WTC11 (cell line): ENCODE data around the gene CIDEB. TPM values are rescaled to one million over a fixed set of nuclear protein-coding genes. Genes with fewer than 3 reads are reported as not detected.

ENCODE experiments used
- ATAC-seq: fragments of 200-7000 bp; cut with Tn5 transposase; 2 replicates; pipeline ENCODE4 v1.10.0; 2021; ENCODE audit warnings: mild to moderate bottlenecking, moderate library complexity
- CTCF ChIA-PET: fragments of 300-600 bp; sonication (Branson Sonifier 250); formaldehyde crosslinking; loops from one replicate; lab custom pipeline; 2021; ENCODE audit warnings: antibody characterized with exemption; lab: Charles Lee
- POLR2A ChIA-PET: fragments of 350-600 bp; sonication (Branson Sonifier 250); formaldehyde crosslinking; loops from one replicate; lab custom pipeline; 2021; ENCODE audit warnings: antibody characterized with exemption; lab: Charles Lee
- DNase-seq: peaks from one replicate; pipeline ENCODE4 v3.0.0; 2021; ENCODE audit warnings: low spot score
- H3K27ac Mint-ChIP-seq: 2 replicates; pipeline ENCODE4 v1.8.0; 2021; ENCODE audit warnings: mixed read lengths
- H3K27me3 Mint-ChIP-seq: 2 replicates; pipeline ENCODE4 v1.8.0; 2021; ENCODE audit warnings: low read depth, mild to moderate bottlenecking, moderate library complexity, mixed read lengths
- H3K36me3 Mint-ChIP-seq: 2 replicates; pipeline ENCODE4 v1.8.0; 2021; ENCODE audit warnings: mixed read lengths
- H3K4me1 Mint-ChIP-seq: 2 replicates; pipeline ENCODE4 v1.8.0; 2022; ENCODE audit warnings: mixed read lengths
- H3K4me3 Mint-ChIP-seq: 2 replicates; pipeline ENCODE4 v1.8.0; 2021; ENCODE audit warnings: mild to moderate bottlenecking, moderate library complexity, mixed read lengths
- H3K9me3 Mint-ChIP-seq: 2 replicates; pipeline ENCODE4 v1.8.0; 2021; ENCODE audit warnings: mixed read lengths
- CBFB ChIP-seq: sonication (generic); formaldehyde crosslinking; IDR thresholded peaks from 2 replicates; pipeline ENCODE4 v1.8.1; 2022; ENCODE audit warnings: mild to moderate bottlenecking, low read depth, missing genetic modification reagents
- ELF4 ChIP-seq: sonication (generic); formaldehyde crosslinking; IDR thresholded peaks from 2 replicates; pipeline ENCODE4 v1.8.1; 2022; ENCODE audit warnings: low read depth, mild to moderate bottlenecking, moderate library complexity, missing genetic modification reagents
- EMX1 ChIP-seq: fragments of 250-450 bp; sonication (Bioruptor Pico); IDR thresholded peaks from 2 replicates; pipeline ENCODE4 v1.8.0; 2021; ENCODE audit warnings: mild to moderate bottlenecking
- ETV6 ChIP-seq: sonication (generic); formaldehyde crosslinking; IDR thresholded peaks from 2 replicates; pipeline ENCODE4 v1.8.1; 2022; ENCODE audit warnings: mild to moderate bottlenecking, missing genetic modification reagents
- GABPB1 ChIP-seq: sonication (generic); formaldehyde crosslinking; IDR thresholded peaks from 2 replicates; pipeline ENCODE4 v1.8.1; 2023; ENCODE audit warnings: mild to moderate bottlenecking, missing genetic modification reagents
- IRF2 ChIP-seq: sonication (generic); formaldehyde crosslinking; IDR thresholded peaks from 2 replicates; pipeline ENCODE4 v1.8.0; 2022; ENCODE audit warnings: low read depth, missing genetic modification reagents, borderline replicate concordance
- JUN ChIP-seq: sonication (generic); formaldehyde crosslinking; IDR thresholded peaks from 2 replicates; pipeline ENCODE4 v1.8.0; 2023; ENCODE audit warnings: mild to moderate bottlenecking, missing genetic modification reagents
- KAT7 ChIP-seq: sonication (generic); formaldehyde crosslinking; IDR thresholded peaks from 2 replicates; pipeline ENCODE4 v1.8.1; 2023; ENCODE audit warnings: missing genetic modification reagents, mild to moderate bottlenecking, borderline replicate concordance
- NFYB ChIP-seq: sonication (generic); formaldehyde crosslinking; conservative IDR thresholded peaks from 2 replicates; pipeline ENCODE4 v1.8.0; 2022; ENCODE audit warnings: low read depth, missing genetic modification reagents
- NR2C2 ChIP-seq: sonication (generic); formaldehyde crosslinking; IDR thresholded peaks from 2 replicates; pipeline ENCODE4 v1.8.0; 2022; ENCODE audit warnings: mild to moderate bottlenecking, missing genetic modification reagents
- SP1 ChIP-seq: sonication (generic); formaldehyde crosslinking; conservative IDR thresholded peaks from 2 replicates; pipeline ENCODE4 v1.8.1; 2022; ENCODE audit warnings: missing genetic modification reagents
- ZBTB21 ChIP-seq: sonication (generic); formaldehyde crosslinking; IDR thresholded peaks from 2 replicates; pipeline ENCODE4 v1.8.1; 2023; ENCODE audit warnings: mild to moderate bottlenecking, missing genetic modification reagents, borderline replicate concordance
- ZNF317 ChIP-seq: sonication (generic); formaldehyde crosslinking; IDR thresholded peaks from 2 replicates; pipeline ENCODE4 v1.8.1; 2023; ENCODE audit warnings: low read depth, mild to moderate bottlenecking, moderate library complexity, missing genetic modification reagents, borderline replicate concordance
- ZNF423 ChIP-seq: fragments of 250-450 bp; sonication (Bioruptor Pico); IDR thresholded peaks from 2 replicates; pipeline ENCODE4 v2.1.2; 2022; ENCODE audit warnings: mild to moderate bottlenecking, moderate library complexity
- total RNA-seq: library from RNA; stranded (reverse); gene quantifications from 3 replicates; pipeline ENCODE4 v1.2.3, GENCODE V29; 2021
- TF ChIP-seq, protein P1 (sequence below): sonication (generic); formaldehyde crosslinking; IDR thresholded peaks from 2 replicates; pipeline ENCODE4 v1.8.1; 2022; ENCODE audit warnings: missing genetic modification reagents, borderline replicate concordance
- TF ChIP-seq, protein P2 (sequence below): sonication (generic); formaldehyde crosslinking; IDR thresholded peaks from 2 replicates; pipeline ENCODE4 v1.8.1; 2022; ENCODE audit warnings: mild to moderate bottlenecking, moderate library complexity, missing genetic modification reagents
- TF ChIP-seq, protein P3 (sequence below): sonication (generic); formaldehyde crosslinking; IDR thresholded peaks from 2 replicates; pipeline ENCODE4 v1.8.0; 2022; ENCODE audit warnings: mild to moderate bottlenecking, missing genetic modification reagents
- TF ChIP-seq, protein P4 (sequence below): sonication (generic); formaldehyde crosslinking; IDR thresholded peaks from 2 replicates; pipeline ENCODE4 v1.8.1; 2022; ENCODE audit warnings: low read depth, mild to moderate bottlenecking, moderate library complexity, missing genetic modification reagents, borderline replicate concordance
- TF ChIP-seq, protein P5 (sequence below): sonication (generic); formaldehyde crosslinking; IDR thresholded peaks from 2 replicates; pipeline ENCODE4 v1.8.0; 2023; ENCODE audit warnings: missing genetic modification reagents, mild to moderate bottlenecking, borderline replicate concordance

The CIDEB gene
- total RNA-seq, 1 experiment from 2014 or later: 4.7 TPM

DNA sequence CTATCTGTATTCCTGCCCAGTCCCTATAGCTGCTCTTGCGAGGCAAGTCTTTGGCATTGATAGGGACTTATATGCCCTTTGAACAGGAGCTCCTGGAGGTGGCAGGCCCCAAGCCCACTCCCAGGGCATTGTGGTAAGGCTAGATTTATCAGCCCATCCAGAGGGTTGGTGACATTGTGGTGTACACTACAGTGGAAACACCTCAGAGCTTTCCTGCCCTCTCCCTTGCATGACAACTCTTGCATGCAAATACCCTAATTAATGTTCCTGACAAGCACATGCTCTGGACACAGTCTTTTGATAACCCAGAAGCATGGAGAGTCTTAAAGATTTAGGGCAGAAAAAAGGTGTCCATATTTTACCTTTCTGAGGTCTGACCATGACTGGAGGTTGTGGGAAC lies 32.8 kb upstream of the CIDEB start (continued):
- TF ChIP-seq, protein P1, sequence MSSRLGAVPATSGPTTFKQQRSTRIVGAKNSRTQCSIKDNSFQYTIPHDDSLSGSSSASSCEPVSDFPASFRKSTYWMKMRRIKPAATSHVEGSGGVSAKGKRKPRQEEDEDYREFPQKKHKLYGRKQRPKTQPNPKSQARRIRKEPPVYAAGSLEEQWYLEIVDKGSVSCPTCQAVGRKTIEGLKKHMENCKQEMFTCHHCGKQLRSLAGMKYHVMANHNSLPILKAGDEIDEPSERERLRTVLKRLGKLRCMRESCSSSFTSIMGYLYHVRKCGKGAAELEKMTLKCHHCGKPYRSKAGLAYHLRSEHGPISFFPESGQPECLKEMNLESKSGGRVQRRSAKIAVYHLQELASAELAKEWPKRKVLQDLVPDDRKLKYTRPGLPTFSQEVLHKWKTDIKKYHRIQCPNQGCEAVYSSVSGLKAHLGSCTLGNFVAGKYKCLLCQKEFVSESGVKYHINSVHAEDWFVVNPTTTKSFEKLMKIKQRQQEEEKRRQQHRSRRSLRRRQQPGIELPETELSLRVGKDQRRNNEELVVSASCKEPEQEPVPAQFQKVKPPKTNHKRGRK (CRISPR knock-in tag): no peak
- TF ChIP-seq, all 79 proteins: peak for 0

DNA sequence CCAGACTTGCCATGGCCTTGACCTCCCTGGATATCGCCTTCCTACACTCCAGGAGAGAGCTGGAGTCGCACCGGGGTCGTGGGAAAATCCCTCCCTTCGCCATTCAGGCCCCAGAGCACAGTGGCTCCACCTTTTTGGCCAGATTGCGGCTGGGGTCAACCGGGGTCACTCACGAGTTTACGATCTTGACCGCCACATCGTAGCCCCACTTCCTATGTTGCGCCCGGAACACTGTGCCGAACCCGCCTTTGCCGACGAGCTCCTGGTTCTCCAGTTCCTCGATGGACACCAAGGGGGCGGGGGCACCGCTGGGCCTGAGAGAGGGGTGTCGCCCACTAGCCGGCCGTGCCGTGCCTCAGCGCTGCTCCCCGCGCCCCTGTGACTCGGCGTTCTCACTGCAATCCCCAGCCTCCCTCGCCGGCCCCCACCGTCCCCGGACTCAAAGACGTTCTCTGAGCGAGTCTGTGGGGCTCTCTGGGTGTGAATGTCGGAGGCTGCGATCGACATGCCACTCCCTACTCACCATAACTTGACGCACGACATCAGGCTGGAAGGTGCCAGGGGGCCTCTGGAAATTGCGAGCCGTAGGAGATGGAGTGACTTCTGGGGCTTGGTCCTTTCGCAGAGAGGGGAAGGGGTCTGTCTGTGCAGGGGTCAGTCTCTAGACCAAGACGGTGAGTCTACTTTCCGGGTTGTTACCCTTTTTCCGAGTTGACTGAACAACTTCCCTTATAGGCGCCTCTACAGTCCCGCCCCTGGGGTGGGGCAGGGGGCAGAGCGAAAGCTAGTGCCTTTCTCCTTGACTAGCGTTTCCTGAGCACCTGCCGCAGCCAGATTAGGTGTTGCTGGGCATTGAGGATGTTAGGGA lies 31.7 kb upstream of the CIDEB start, which contains the start of gene RIPK3:
Gene RIPK3, minus strand, starts transcription at position 708 of the 868 bp plus-strand sequence. Its CDS starts 165 bp downstream, at position 543.
- H3K4me3 Mint-ChIP-seq: peak within 1 kb of the TSS; percentile 80
- H3K27ac Mint-ChIP-seq: no peak within 1 kb of the TSS
- ATAC-seq: peak; percentile 69
- POLR2A ChIA-PET: no interaction called here
- H3K36me3 Mint-ChIP-seq: no peaks in the 10 kb centered on the region
- H3K27me3 Mint-ChIP-seq: peaks cover 95% of the 10 kb centered on the region
- TF ChIP-seq, protein P2, sequence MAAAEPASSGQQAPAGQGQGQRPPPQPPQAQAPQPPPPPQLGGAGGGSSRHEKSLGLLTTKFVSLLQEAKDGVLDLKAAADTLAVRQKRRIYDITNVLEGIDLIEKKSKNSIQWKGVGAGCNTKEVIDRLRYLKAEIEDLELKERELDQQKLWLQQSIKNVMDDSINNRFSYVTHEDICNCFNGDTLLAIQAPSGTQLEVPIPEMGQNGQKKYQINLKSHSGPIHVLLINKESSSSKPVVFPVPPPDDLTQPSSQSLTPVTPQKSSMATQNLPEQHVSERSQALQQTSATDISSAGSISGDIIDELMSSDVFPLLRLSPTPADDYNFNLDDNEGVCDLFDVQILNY (CRISPR knock-in tag): no peak
- TF ChIP-seq, protein P3, sequence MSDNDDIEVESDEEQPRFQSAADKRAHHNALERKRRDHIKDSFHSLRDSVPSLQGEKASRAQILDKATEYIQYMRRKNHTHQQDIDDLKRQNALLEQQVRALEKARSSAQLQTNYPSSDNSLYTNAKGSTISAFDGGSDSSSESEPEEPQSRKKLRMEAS: peak; percentile 26; the same call in 1 of the 2 replicates
- peak; percentile 32; the same call in 1 of the 2 replicates for TF ChIP-seq SP1 (CRISPR knock-in tag)
- peak; percentile 68 for DNase-seq
- CTCF ChIA-PET: interaction anchor here (1.0 to 17.1 kb wide), 11 partner anchors 12 to 246 kb away, joined by 3 to 518 read pairs (median 8); partner anchors contain the start of genes CBLN3, CIDEB, KHNYN and LTB4R
- H3K9me3 Mint-ChIP-seq: no peaks in the 10 kb centered on the region
- H3K4me1 Mint-ChIP-seq: peaks cover 13% of the 10 kb centered on the region

DNA sequence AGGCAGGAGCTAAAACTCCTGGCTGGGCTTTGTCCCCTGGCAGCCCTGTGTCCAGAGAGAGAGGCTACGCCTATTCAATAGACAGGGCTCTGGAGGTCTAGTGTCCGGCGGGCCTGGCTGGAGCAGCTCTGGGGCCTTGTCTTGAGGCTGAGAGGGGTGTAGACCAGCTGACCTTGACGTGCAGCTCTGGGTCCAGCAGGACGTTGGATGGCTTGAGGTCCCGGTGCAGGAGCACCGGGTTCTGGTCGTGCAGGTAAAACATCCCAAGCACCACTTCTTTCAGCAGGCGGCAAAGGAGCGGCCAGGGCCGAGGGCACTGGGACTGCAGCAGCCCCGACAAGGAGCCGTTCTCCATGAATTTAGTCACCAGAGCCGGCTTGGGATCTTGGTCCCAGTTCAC lies 31.1 kb upstream of the CIDEB start:
- ChIA-PET CTCF (interaction anchor here (0.6 to 17.1 kb wide), 10 partner anchors 13 to 1179 kb away, joined by 3 to 518 read pairs (median 9); partner anchors contain the start of genes CBLN3, CIDEB, KHNYN and LTB4R), POLR2A (no interaction called here)
- Mint-ChIP-seq H3K4me3 (peak overlapping the region; percentile 80), H3K27me3 (peaks cover 97% of the 10 kb centered on the region), H3K36me3 (no peaks in the 10 kb centered on the region), H3K27ac (no peak overlapping the region), H3K9me3 (no peaks in the 10 kb centered on the region), H3K4me1 (peaks cover 16% of the 10 kb centered on the region)
- TF ChIP-seq GABPB1 (CRISPR knock-in tag): no peak
- no peak for TF ChIP-seq ZBTB21 (CRISPR knock-in tag)
- no peak for TF ChIP-seq ETV6 (CRISPR knock-in tag)
- TF ChIP-seq CBFB (CRISPR knock-in tag): no peak
- TF ChIP-seq EMX1: no peak
- TF ChIP-seq, protein P4, sequence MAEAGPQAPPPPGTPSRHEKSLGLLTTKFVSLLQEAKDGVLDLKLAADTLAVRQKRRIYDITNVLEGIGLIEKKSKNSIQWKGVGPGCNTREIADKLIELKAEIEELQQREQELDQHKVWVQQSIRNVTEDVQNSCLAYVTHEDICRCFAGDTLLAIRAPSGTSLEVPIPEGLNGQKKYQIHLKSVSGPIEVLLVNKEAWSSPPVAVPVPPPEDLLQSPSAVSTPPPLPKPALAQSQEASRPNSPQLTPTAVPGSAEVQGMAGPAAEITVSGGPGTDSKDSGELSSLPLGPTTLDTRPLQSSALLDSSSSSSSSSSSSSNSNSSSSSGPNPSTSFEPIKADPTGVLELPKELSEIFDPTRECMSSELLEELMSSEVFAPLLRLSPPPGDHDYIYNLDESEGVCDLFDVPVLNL (CRISPR knock-in tag): no peak
- TF ChIP-seq ELF4 (CRISPR knock-in tag): no peak
- no peak for TF ChIP-seq NR2C2 (CRISPR knock-in tag)
- TF ChIP-seq NFYB: no peak
- TF ChIP-seq, protein P5, sequence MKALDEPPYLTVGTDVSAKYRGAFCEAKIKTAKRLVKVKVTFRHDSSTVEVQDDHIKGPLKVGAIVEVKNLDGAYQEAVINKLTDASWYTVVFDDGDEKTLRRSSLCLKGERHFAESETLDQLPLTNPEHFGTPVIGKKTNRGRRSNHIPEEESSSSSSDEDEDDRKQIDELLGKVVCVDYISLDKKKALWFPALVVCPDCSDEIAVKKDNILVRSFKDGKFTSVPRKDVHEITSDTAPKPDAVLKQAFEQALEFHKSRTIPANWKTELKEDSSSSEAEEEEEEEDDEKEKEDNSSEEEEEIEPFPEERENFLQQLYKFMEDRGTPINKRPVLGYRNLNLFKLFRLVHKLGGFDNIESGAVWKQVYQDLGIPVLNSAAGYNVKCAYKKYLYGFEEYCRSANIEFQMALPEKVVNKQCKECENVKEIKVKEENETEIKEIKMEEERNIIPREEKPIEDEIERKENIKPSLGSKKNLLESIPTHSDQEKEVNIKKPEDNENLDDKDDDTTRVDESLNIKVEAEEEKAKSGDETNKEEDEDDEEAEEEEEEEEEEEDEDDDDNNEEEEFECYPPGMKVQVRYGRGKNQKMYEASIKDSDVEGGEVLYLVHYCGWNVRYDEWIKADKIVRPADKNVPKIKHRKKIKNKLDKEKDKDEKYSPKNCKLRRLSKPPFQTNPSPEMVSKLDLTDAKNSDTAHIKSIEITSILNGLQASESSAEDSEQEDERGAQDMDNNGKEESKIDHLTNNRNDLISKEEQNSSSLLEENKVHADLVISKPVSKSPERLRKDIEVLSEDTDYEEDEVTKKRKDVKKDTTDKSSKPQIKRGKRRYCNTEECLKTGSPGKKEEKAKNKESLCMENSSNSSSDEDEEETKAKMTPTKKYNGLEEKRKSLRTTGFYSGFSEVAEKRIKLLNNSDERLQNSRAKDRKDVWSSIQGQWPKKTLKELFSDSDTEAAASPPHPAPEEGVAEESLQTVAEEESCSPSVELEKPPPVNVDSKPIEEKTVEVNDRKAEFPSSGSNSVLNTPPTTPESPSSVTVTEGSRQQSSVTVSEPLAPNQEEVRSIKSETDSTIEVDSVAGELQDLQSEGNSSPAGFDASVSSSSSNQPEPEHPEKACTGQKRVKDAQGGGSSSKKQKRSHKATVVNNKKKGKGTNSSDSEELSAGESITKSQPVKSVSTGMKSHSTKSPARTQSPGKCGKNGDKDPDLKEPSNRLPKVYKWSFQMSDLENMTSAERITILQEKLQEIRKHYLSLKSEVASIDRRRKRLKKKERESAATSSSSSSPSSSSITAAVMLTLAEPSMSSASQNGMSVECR (CRISPR knock-in tag): no peak
- TF ChIP-seq IRF2 (CRISPR knock-in tag): no peak
- TF ChIP-seq, protein P3: no peak
- TF ChIP-seq JUN (CRISPR knock-in tag): no peak
- no peak for TF ChIP-seq ZNF317 (CRISPR knock-in tag)
- TF ChIP-seq ZNF423: no peak
- TF ChIP-seq KAT7: no peak
- ATAC-seq (no peak), DNase-seq (no peak)
